ENCODE measurements around the gene HMG20B.

The HMG20B gene

GRCh38 chr19:3537101-3537437, 35.7 kb upstream of the HMG20B start:
- DNase-seq (ENCODE audit: low spot score): no peak

GRCh38 chr19:3537438-3538240, 35.1 kb upstream of the HMG20B start:
- no peak for DNase-seq (ENCODE audit: low spot score)

- DNase-seq (ENCODE audit: low spot score): no peak
These were observed 34.4 kb upstream of the HMG20B start for GRCh38 chr19:3538258-3538929.

- peak; percentile 33 for DNase-seq (ENCODE audit: low spot score)
These were observed 33.6 kb upstream of the HMG20B start, which contains the start of gene TEKTIP1 for GRCh38 chr19:3538965-3539755. TSS of gene TEKTIP1 (plus strand) at chr19:3539174. CDS start at chr19:3539178, 4 bp downstream.

- DNase-seq (ENCODE audit: low spot score): no peak
These were observed 33.0 kb upstream of the HMG20B start for GRCh38 chr19:3539756-3540118.

GRCh38 chr19:3543150-3544057, 29.3 kb upstream of the HMG20B start:
- DNase-seq (ENCODE audit: low spot score): no peak

- no peak for DNase-seq (ENCODE audit: low spot score)
These were observed 28.7 kb upstream of the HMG20B start for GRCh38 chr19:3544058-3544376.

GRCh38 chr19:3544742-3545668, 27.7 kb upstream of the HMG20B start:
- DNase-seq (ENCODE audit: low spot score): peak; percentile 61

- no peak for DNase-seq (ENCODE audit: low spot score)
These were observed 27.1 kb upstream of the HMG20B start for GRCh38 chr19:3545669-3546034.

- DNase-seq (ENCODE audit: low spot score): no peak
These were observed 26.6 kb upstream of the HMG20B start for GRCh38 chr19:3546119-3546518.

- no peak for DNase-seq (ENCODE audit: low spot score)
These were observed 25.4 kb upstream of the HMG20B start for GRCh38 chr19:3547301-3547731.

GRCh38 chr19:3547767-3548282, 24.9 kb upstream of the HMG20B start:
- no peak for DNase-seq (ENCODE audit: low spot score)

GRCh38 chr19:3548606-3549005, 24.1 kb upstream of the HMG20B start:
- no peak for DNase-seq (ENCODE audit: low spot score)

- no peak for DNase-seq (ENCODE audit: low spot score)
These were observed 22.9 kb upstream of the HMG20B start for GRCh38 chr19:3549816-3550215.

- no peak for DNase-seq (ENCODE audit: low spot score)
These were observed 21.6 kb upstream of the HMG20B start for GRCh38 chr19:3550947-3551791.

GRCh38 chr19:3551792-3552095, 21.0 kb upstream of the HMG20B start:
- no peak for DNase-seq (ENCODE audit: low spot score)

- DNase-seq (ENCODE audit: low spot score): no peak
These were observed 18.3 kb upstream of the HMG20B start for GRCh38 chr19:3554254-3555083.

GRCh38 chr19:3555653-3556422, 16.9 kb upstream of the HMG20B start:
- no peak for DNase-seq (ENCODE audit: low spot score)

Measured in cerebellar cortex (tissue), 1 donor.